Lung microvascular endothelial cell (primary cell): ENCODE data around the gene TOGARAM2. TPM values are rescaled to one million over a fixed set of nuclear protein-coding genes. Genes with fewer than 3 reads are reported as not detected.

ENCODE experiments used
- DNase-seq, 2 donors: peaks; one replicate each; pipeline versions ENCODE4 v3.0.0 to v3.0.0-alpha.2; 2010; ENCODE audit warnings: low read depth in 2 of 2
- total RNA-seq: library from RNA; depleted of rRNA; stranded (reverse); fragments of >200 nt; gene quantifications from 2 replicates; pipeline ENCODE4 v1.2.1, GENCODE V29; 2014

The TOGARAM2 gene
- total RNA-seq, 1 donor from 2014 or later = under 0.01 TPM

DNA sequence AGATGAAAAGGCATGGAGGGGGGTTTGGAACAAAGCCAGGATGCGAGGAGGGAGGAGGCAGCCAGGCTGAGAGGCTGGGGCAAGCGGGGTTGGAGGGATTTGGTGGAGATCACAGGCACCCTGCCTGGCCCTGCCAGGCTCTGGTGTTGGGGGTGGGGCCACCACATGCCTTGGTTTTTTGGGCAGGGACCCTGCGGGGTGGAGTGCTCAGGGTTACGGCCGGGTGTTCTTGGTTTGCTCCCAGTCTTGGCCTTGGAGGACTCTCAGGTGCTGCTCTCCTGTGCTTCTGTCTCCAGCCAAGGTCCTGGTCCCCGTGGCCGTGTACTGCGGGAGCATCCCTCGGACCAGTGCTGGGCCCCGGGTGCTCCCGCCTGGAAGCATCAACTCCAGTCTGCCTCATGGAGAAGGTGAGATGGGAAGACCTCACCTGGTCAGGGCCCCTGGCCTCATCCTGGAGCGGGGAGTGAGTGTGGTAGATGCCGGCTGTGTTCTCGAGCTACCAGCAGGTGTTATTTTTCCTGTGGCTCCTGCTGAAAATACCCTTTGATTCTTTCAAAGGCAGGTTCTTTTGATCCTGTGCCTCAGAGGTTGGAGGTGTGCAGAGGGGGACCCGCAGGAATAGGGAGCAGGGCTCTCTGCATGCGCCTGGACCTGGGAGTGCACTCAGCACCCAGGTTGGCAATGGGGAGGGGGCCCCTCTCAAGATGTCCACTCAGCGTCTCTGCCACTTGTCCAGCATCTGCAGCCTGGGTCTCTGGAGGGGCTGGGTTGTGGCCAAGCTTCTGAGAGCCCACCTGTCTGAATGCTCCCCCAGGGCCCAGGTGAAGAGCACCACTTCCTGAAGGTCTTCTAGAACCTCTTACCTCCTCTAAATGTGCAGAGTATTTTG, 17.0 kb downstream of the TOGARAM2 start:
- DNase-seq = no peak

GRCh38 chr2:29000481-29000880, 19.4 kb downstream of the TOGARAM2 start:
- DNase-seq = no peak

DNA sequence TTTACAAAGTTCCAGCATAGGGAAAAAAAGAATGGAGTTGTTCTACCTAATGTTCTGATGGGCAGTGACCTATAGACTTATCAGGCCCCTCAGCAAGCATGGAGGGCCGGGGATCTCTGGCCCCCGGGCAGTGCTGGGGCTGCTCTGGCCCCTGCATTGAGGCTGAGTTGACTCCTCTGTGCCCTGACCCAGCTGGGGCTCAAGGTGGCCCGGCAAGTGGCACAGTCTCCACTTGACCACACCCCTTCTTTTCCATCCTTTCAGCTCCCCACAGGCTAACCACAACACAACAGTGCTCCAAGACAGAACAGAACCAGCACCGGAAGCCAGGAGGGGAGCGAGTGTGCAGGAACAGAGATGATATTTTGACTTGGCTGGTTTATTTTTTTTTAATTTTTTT, 19.9 kb downstream of the TOGARAM2 start:
- no peak for DNase-seq

DNA sequence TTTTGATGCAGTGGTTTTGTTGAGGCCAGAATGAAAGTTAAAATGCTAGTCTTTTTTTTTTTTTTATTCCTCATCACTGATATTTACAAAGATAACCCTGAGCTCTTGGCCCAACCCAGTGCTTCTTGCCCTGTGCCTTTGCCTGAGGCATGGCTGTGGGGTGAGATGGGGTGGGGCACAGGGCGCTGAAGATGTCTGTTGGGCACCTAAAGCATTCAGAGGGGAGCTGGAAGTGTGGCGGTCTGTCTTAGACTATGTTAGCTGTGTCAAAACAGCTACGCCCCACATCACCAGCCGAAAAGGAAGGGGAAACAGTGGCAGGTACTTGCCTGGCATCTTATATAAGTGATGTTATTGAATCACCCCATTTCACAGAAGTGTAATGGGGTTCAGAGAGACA, 20.7 kb downstream of the TOGARAM2 start:
- DNase-seq = no peak

DNA sequence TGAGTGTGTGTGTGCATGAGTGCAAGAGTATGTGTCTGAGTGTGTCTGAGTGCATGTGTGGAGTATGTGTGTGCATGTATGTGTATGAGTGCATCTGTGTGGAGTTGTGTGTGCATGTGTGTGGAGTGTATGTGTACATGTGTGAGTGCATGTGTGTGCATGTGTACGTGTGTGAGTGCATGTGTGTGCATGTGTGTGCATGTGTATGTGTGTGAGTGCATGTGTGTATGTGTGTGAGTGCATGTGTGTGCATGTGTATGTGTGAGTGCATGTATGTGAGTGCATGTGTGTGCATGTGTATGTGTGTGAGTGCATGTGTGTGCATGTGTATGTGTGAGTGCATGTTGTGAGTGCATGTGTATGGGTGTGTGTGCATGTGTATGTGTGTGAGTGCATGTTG, 23.7 kb downstream of the TOGARAM2 start:
- DNase-seq = no peak

DNA sequence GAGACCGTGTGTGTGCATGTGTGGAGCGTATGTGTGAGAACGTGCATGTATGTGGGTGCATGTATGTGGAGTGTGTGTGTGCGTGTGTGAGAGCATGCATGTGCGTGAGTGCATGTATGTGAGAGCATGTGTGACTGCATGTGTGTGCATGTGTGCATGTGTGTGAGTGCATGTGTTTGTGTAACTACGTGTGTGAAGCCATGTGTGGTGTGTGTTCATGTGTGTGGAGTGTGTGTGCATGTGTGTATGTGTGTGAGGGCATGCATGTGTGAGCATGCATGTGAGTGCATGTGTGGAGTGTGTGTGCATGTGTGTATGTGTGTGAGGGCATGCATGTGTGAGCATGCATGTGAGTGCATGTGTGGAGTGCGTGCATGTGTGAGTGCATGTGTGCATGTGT, 24.2 kb downstream of the TOGARAM2 start:
- DNase-seq = no peak

- no peak for DNase-seq
These were observed 25.2 kb downstream of the TOGARAM2 start for GRCh38 chr2:29006092-29006979.

GRCh38 chr2:29006980-29007301, 25.8 kb downstream of the TOGARAM2 start:
- no peak for DNase-seq

GRCh38 chr2:29009270-29009669, 28.2 kb downstream of the TOGARAM2 start:
- no peak for DNase-seq

- no peak for DNase-seq
These were observed 28.9 kb downstream of the TOGARAM2 start for GRCh38 chr2:29009711-29010677.

DNA sequence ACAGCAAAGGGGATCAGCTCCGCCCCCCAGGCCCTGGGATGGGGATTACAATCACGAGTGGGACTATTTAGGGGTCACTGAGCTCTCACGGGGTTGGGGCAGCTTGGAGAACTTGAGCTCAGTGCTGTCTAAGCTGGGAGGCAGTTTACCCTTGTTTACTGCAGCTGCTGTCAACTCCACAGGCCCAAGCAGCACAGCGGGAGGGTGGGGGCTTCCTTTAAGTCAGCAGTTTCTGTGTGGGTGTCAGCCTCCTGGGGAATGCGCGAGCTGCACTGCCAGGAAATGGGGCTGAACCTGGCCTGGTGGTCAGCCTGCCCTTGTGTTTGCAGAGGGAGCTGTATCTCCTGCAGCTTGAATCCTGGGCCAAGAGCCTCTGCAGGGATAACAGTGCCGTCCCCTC, 29.8 kb downstream of the TOGARAM2 start:
- DNase-seq = no peak

GRCh38 chr2:29011418-29012060, 30.4 kb downstream of the TOGARAM2 start:
- DNase-seq = peak in 1 of 2 donors; percentile 55

GRCh38 chr2:29012211-29012681, 31.1 kb downstream of the TOGARAM2 start:
- no peak for DNase-seq

DNA sequence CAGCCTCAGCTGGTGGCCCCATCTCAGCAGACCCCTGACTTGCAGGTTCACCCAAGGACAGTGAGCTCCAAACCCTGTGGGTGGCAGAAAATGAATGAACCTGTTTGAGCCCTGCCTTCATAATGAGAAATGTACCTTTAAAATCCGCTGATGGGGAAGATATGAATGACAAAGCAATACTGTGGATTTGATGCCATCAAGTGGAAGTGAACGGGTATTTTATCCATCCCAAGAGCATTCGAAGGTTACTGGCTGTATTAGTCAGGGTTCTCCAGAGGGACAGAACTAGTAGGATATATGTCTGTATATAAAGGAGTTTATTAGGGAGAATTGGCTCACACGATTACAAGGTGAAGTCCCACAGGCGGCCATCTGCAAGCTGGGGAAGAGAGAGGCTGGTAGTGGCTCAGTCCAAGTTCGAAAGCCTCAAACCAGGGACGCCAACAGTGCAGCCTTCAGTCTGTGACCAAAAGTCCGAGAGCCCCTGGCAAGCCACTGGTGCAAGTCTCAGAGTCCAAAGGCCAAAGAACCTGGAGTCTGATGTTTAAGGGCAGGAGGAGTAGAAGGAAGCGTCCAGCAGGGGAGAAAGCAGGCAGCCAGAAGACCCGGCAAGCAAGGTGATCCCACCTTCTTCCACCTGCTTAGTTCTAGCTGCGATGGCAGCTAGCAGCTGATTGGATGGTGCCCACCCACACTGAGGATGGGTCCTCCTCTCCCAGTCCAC, 32.1 kb downstream of the TOGARAM2 start:
- no peak for DNase-seq

- no peak for DNase-seq
These were observed 33.2 kb downstream of the TOGARAM2 start for GRCh38 chr2:29014331-29014730.

DNA sequence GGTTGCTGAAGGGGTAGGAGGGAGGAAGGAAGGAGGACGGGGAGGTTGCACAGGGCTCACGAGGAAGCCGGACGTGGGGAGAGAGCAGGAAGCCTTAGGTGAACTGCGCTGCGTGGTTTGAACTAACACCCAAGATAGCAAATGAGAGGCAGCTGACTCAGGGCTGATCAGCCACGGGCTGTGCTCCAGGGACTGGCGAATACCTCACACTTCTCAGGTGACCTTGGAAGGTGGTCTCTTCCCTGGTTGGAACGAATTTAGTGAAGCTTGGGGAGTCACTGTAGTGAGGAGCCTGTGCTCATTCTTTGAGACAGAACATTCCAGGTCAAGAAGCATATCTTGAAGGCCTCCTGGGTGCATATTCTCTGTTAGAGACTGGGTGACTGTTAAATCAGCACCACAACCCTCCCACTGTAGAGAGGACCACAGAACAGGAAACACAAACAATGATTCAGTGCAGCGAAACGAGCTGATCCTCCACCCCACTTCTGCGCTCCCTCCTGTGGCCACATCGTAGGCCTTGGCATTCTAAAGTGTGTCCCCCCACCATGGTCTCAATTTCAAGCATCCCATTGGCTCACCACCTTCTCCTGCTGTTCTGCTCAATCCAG, 33.8 kb downstream of the TOGARAM2 start:
- DNase-seq = peak; percentile 37 to 52

- DNase-seq = no peak
These were observed 34.8 kb downstream of the TOGARAM2 start for GRCh38 chr2:29015701-29016470.

DNA sequence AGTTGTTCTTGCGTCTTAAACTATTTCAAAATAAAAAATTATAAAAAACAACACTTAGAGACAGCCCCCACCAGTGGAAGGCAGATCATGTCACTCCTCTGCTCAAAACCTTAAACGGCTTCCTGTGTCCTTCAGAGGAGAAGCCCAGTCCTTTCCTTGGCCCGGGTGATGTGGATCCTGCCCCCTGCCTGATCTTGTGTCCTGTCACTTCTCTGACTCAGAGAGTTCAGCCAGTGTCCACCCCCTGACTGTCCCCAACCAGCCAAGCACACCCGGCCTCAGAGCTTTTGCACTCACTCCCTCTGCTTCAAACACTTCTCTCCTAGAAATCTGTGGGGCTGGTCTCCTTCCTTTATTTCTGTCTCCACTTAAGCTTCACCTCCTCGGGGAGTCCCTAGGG, 35.4 kb downstream of the TOGARAM2 start:
- DNase-seq = no peak
